ENCODE data around the gene ZNF77.

GRCh38 chr19:2989236-2989946 lies 44.6 kb upstream of the ZNF77 start:
- TF ChIP-seq CTCF (conservative IDR thresholded peaks at IDR 0.05; ENCODE audit: low read length) (no peak), EZH2phosphoT487 (IDR thresholded peaks at IDR 0.05; ENCODE audit: borderline replicate concordance, low read depth, low read length) (no peak)
